G401 (cell line): ENCODE results near the gene PM20D2. TPM values are rescaled to one million over a fixed set of nuclear protein-coding genes. Genes with fewer than 3 reads are reported as not detected.

ENCODE experiments used
- DNase-seq: peaks from one replicate; pipeline ENCODE4 v3.0.0-alpha.2; 2015; ENCODE audit warnings: low spot score
- in situ Hi-C: cut with HindIII; loops from 2 replicates; pipeline ENCODE4 v1.10.0; 2016; ENCODE audit warnings: low sequenced_read_pairs, mixed read lengths
- total RNA-seq: library from RNA; depleted of rRNA; stranded (reverse); fragments of >200 nt; shearing (Covaris generic); gene quantifications from 2 replicates; pipeline ENCODE4 v1.2.3, GENCODE V29; 2014

The PM20D2 gene
- total RNA-seq, 1 experiment from 2014 or later, result 42.2 TPM

DNA sequence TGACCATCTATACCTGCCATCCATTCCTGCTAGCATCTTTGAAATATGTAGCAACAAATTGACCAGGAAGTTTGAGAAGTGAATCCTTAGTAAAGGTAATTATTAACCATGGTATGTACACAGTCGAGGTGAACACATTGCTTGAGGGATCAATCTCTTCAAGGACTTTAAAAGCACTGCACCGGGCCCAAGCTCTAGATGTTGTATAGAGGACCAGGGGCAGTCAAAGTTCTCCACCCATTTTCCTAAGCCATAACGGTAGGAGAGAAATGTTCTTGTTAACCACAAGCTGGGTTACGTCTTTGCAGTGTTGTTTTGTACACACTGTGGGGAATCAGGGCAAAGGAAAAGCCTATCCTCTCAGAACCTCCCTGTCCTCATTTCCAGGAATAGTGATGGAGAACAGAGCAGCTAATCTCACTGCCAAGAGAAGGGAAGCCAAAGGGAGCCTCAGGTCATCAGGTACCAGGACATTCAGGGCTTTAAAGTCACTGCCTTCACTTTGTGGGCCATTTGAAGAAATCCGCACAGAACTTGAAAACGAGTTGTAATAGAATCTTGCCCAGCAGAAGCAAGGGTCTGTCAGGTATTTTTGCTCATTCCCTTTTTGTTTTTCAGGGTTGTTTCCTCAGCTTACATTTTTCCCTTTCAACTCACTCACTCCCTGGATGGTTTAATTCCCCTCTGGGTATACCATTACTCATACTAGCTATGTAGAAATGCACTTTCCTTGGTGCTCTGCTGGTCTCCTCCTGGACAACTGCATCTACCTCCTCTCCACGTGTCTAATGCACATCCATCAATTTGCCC lies 5.3 kb upstream of the PM20D2 start:
- peak; percentile 25 for DNase-seq
- in situ Hi-C loops, result no loop called here

DNA sequence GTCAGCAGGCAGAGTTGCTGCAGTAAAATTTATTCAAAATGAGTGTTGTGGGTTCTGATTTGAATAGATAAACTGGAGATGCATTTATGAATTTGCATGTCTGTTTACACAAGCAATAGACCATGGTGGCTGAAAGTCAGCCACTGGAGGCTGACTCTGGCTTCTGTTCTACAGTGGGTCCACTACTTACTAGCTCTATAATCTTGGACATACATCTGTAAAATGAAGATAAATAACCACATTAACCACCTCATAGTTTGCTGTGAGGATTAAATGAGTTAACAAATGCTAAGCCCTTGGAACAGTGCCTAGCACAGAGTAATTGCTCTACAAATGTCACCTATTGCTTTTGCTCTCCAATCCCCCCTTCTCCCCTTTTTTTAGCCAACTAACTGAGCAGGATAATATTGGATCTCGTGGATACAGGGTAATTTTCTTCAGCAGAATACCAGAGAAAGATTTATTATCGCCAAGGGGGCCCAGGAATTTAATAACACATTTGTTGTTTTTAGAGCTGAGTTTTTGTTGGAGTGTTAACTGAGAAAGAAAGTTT lies 1.4 kb upstream of the PM20D2 start:
- DNase-seq, result no peak
- in situ Hi-C loops, result no loop called here

DNA sequence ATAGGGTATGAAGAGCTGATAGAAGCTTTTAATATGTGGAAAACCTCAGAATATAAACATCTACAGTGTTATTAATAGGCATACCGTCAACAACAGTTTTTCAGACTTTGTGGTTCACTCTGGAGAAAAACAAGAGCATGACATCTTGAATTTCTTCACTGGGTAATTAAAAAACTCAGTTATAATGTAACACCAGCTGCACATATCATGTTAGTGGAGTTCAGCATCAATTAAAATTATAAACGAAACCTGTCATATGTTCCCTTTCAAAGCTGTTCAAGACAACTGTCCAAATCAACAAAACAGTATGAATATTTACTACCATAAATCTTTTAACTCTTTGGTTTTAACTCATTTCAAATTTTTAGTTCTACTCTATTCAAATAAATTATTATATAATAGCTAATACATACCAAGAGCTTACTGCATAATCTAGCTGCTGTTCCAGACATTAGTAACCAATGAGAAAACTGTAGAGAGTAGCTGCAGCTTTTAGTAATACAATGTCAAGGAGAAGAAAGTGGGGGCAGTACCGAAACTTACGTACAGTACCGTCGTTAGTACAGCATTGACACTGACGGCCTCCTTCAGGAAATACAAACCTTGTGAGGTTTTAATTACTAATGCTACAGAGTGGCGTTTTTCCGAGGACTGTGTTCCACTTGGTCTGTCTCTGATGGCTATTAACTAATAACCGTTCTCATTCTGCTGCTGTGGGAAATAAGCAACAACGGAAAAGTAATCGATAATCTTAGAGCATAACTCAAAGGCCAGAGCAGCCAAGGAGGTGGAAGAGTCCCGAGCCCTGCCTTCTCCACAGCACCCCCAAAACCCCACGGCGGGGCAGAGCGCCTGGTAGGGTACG lies 532 bp upstream of the PM20D2 start:
- peak; percentile 56 for DNase-seq
- in situ Hi-C loops, result no loop called here

DNA sequence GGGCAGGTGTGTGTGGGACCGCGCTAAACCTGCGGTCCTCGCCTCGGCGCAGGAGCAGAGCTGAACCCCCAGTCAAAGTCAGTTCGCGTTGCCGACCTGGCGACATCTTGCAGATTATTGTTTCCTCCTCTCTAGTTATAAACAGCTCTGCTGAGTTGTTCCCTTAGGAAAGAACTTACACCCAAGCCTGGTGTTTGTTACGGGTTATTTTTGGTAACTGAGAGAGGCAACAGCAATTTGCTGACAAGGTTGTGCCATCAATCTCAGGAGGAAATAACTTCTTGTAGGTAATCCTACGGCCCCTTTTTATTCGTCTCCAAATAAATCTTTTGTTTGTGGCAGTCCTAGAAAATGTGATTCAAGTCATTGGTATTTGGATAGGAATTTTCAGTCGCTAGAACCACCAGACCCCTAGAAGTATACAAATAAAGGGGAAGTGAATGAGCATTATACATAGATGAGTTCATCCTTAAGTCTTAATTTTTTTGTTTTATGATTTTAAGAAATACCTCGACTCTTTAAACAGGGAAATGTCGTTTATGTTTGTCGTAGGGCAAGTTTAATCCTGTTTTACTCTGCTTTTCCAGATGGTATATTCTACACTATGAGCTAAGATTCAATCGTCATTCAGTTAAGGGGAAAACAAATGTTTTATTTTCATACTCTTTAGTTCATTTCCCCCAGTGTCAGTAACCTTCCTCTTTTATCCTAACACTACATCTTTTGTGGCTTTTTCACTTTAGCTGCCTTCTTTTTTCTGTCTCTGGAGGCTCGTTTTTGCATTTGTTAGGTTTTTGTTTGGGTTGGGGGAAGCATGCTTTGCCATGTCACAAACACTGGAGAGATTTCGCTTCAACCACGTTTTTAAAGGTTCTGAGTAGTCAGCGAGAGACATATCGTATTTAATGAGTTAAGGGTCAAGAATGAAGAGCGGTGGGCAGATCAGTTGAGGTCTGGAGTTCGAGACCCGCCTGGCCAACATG lies 1.2 kb downstream of the PM20D2 start:
- peak; percentile 62 for DNase-seq
- in situ Hi-C loops, result no loop called here

DNA sequence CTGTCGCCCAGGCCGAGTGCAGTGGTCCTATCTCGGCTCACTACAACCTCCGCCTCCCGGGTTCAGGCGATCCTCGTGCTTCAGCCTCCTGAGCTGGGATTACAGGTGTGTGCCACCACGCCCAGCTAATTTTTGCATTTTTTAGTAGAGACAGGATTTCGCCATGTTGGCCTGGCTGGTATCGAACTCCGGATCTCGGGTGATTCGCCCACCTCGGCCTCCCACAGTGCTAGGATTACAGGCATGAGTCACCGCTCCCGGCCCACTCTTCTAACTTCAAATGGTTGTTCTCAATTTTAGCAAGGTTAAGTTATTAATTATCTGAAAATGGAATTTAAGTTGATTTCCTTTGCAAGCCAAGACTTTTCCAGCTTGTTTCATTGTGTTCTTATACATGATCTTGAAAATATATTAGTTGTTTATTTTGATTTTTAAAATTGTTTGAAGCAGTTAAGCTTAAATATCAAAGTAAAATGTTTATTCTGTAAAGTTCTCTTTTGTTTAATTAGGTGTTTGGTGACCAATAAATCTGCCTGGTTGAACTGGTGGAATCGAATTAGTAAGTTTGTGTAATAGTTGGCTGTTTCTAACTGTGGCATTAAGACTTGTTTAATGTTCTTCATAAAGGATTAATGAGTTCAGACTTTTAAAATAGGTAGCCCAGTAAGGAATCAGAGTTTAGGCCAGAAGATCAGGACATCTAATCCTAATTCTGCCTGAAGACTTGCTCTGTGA lies 2.3 kb downstream of the PM20D2 start:
- in situ Hi-C loops, result no loop called here
- no peak for DNase-seq

DNA sequence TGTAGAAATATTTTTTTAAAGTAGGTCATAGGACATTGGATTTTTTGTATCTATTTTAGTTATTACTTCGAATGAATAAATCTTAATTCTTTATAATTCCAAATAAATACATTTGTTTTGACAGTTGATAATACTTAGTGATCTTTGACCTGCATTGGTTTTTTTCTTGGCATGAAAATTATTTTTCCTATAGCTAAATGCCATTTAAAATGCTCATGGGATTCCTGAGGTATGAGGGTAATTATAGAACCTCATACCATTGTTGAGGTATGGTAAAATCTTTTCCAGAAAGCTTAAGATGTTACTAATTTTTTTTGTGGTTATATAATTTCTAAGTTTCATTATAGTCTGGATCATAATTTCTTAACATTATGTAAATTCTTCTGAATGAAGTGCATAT lies 8.3 kb downstream of the PM20D2 start:
- in situ Hi-C loops, result no loop called here
- no peak for DNase-seq

DNA sequence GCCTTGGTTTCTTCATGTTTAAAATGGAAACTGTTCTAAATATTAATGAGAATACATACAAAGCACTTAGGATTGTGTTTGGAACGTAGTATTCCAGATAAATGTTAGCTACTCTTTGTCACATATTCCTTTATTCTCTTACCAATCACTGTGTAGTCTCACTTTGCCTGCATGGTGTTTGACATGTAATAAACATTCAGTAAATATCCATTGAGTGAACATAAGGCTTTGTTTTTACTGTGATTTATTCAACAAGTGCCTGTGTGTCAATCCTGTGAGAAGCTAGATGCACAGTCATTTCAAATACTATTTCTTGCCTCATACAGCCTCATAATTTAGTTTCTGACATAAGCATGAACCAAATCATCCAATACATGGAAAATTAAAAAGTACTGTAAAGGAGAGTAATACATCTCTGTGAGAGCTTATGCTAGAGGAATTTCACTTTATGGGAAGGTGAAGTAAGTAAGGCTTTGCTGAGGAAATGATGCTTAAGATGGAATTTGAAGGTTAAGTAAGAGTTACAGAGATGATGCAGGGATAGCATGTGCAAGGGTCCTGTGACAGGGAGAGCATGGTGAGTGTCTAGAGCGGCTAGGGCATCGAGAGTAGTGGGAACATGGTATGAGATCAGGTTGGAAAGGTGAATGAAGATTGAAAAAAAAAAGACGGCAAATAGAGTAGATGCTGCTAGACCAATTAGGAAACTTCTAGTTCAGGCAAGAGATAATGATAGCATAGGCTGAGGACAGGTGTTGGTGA lies 14.7 kb downstream of the PM20D2 start:
- no peak for DNase-seq
- in situ Hi-C loops, result no loop called here

DNA sequence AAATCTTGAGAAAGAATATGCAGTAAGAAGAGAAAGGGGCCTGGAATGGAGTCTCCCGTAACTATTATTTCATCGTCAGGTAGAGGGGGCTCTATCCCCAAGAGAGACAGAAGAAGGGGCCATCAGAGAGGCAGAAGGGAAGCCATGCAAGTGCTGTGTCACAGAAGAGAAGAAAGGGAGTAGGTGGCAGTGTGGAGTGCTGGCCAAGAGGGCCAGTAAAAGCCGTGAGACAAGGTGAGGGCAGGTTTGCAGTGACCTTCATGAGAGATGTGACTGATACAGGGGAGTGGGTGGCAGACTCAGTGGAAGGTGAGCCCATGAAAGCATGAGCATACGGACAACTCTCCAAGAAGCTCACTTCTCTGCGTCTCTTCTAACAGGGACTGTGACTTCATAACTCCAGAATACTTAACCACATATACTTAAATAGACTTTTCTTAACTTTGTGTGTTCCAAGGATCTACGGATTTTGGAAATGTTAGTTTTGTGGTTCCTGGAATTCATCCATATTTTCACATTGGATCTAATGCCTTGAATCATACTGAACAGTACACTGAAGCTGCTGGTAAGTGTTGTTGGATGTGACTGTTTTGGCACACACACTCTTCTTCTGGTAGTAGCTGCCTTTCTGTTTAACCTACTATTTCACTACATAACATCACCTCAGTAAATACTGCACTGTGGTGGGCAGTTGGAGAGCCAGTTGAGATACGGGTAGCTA lies 15.6 kb downstream of the PM20D2 start:
- in situ Hi-C loops, result no loop called here
- no peak for DNase-seq

DNA sequence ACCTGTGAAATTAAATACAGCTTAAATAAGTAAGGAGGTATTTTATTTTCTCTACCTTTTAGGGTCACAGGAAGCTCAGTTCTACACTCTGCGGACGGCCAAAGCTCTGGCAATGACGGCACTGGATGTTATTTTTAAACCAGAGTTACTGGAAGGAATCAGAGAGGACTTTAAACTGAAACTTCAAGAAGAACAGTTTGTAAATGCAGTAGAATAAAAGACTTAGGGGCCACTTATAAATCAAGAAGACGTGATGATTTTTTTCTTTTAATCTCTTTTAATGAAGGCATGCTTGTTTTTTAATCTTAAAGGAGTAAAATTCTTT lies 16.2 kb downstream of the PM20D2 start:
- in situ Hi-C loops, result no loop called here
- no peak for DNase-seq

DNA sequence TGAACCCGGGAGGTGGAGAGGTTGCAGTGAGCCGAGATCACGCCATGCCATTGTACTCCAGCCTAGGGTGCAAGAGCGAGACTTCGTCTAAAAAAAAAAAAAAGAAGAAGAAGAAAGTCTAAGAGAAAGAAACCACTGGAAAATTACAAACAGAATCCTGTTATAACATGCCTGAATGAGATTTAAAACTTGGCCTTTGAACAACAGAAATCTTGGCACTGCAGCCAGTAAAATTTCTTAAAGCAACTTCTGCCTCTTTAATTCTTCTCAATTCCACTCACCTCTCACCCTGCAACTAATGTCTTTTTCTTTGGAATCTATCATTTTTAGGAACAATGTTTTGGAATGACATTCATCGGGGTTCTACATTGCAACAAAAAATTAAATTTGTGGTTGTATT lies 26.3 kb downstream of the PM20D2 start:
- in situ Hi-C loops, result no loop called here
- DNase-seq, result no peak

DNA sequence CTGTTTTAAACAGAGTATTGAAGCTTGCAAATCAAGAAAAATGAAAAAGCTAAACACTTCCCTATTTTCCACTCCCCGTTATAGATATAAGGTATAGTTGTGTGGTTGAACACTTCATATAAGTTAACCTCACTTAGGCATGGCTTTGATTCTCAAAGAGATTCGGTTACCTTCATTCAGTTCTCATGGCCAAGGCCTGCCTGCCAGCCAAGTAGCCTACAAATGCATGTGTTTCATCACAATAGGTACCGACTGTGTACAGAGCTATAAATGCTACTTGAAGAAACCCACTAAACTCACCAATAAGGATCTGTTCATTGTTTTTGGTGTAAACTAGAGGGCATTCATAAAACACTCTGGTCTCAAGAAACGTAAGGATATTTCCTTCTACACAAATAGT lies 27.8 kb downstream of the PM20D2 start:
- DNase-seq, result no peak
- in situ Hi-C loops, result no loop called here

DNA sequence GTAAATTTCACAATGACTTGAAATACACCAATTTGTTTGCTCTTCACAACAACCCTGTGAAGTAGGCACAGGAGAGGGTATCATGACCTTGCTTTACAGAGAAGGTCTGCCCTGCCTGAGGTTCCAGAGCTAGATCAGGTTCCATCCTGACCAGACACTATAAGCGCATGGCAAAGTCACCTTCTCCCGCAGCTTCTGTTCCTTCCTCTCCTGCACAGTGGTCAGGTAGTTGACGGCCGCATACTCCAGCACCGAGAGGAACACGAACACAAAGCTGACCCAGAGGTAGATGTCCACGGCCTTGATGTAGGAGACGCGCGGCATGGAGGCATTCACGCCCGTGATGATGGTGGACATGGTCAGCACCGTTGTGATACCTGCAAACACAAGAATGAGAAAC lies 34.3 kb downstream of the PM20D2 start:
- in situ Hi-C loops, result no loop called here

DNA sequence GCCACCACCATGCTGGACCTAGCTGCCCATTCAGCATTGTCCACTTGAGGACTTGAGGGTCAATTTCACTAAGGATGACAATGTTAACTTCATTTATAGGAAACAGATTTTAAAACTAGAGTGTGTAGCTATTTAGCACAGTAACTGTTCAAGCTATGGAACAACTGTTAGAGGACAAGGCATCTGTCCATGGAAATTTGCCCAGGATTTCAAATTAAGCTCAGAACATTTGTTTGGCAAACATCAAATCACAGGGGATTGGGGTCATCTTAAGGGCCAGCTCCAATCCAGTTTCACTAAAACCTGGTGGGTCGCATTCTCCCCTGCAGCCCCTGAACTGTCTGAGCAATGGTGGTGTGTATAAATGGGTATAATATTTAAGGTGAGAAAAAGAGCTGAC lies 35.1 kb downstream of the PM20D2 start:
- peak; percentile 40 for DNase-seq
- in situ Hi-C loops, result no loop called here

More for the DNA sequence above, 34.3 kb downstream of the PM20D2 start:
- DNase-seq, result no peak

DNA sequence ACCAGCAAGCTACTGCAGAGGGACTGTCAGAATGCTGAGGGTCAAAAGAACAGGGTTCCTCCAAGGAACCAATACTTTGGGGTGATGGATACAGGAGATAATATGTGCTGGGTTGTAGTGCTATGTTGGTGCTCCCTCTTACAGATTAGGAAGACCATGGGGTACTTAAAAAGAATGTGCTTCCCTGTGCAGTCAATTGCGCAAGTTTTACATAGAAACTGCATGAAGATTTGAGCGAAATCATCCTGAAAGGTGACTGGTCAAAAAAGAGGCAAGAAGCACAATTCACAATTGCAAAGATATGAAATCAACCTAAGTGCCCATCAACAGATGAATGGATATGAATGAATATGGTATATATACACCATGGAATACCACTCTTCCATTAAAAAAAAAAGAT lies 37.4 kb downstream of the PM20D2 start:
- in situ Hi-C loops, result no loop called here
- DNase-seq, result no peak

DNA sequence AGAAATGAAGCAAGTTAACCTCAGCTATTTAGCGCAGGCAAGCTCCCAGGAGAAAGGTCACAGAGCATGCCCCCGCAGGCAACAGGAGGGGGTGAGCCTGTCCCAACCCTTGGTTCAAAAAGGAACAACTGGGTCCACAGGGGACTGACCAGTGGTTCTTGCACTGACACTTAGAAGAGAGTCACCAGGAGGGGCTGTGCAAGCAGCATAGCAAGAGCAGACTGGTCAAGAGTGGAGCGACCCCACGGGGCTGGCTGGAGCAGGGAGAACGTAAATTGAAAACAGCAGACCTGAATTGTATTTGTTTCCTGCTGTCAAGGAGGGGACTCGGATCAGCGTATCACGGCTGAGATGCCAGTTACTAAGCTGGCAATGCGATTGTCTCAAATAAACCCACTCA lies 38.5 kb downstream of the PM20D2 start:
- DNase-seq, result no peak
- in situ Hi-C loops, result no loop called here

DNA sequence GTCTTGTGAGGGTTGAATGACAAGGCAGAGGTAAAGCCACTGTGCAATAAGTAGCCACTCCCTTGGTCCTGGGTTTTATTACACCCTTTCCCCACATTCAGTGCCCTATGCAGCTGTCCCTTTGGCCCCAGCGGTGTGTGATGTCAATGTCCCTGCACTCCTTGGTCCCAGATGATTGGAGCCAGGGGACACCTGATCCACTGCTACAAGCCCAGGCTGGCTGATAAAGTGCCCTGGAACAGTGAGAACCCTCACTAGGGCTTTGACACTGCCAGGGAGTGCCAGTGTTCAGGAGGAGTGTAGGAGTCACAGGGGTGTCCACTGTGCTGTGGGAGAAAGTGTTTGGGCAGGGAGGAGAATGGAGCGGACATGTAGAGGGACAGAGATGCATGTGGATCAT lies 40.9 kb downstream of the PM20D2 start:
- no peak for DNase-seq
- in situ Hi-C loops, result no loop called here

DNA sequence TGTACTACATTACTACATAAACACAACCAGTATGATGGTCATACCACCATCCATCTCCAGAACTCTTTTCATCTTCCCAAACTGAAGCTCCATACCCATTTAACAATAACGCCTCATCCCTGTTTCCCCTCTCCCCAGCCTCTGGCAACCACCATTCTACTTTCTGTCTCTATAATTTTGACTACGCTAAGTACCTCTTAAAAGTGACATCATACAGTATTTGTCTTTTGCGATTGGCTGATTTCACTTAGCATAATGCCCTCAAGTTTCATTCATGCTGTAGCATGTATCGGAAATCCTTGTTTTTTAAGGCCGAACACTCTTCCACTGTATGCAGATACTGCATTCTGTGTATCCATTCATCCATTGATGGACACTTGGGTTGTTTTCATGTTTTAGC lies 41.6 kb downstream of the PM20D2 start:
- in situ Hi-C loops, result no loop called here
- no peak for DNase-seq
